Measurements from ENCODE around the gene LIMA1.

GRCh38 chr12:50132505-50133135, 150.7 kb downstream of the LIMA1 start:
- TF ChIP-seq POLR2A (IDR thresholded peaks at IDR 0.05; ENCODE audit: extremely low read depth, insufficient read length) (no peak), CTCF (IDR thresholded peaks at IDR 0.05; ENCODE audit: low read depth, low read length) (peak; percentile 57), MYC (IDR thresholded peaks at IDR 0.05; ENCODE audit: low read depth, low read length) (no peak)

All from NB4 (cell line).